Measurements from ENCODE around the gene PTHLH.

The PTHLH gene

GRCh38 chr12:27998658-27999057 lies 26.1 kb upstream of the PTHLH start:
- Histone ChIP-seq H3K9me3 (ENCODE audit: control insufficient read depth, low read length) (no peaks in the 10 kb centered on the region), H3K27ac (ENCODE audit: insufficient read depth, low read length, poor library complexity, severe bottlenecking) (no peak overlapping the region), H3K4me3 (ENCODE audit: insufficient read depth, low read depth, low read length, poor library complexity, severe bottlenecking) (no peak overlapping the region), H3K36me3 (ENCODE audit: control insufficient read depth, insufficient read depth, low read length) (no peaks in the 10 kb centered on the region), H3K4me1 (ENCODE audit: control insufficient read depth, insufficient read depth, low read length, poor library complexity, severe bottlenecking) (no peaks in the 10 kb centered on the region), H3K27me3 (replicated peaks; ENCODE audit: control insufficient read depth, insufficient read depth, low read length, poor library complexity, severe bottlenecking) (no peaks in the 10 kb centered on the region)
- DNase-seq = no peak

GRCh38 chr12:27998170-27998569 lies 25.6 kb upstream of the PTHLH start:
- H3K4me3 ChIP-seq (ENCODE audit: insufficient read depth, low read depth, low read length, poor library complexity, severe bottlenecking) = no peak overlapping the region
- no peaks in the 10 kb centered on the region for H3K36me3 ChIP-seq (ENCODE audit: control insufficient read depth, insufficient read depth, low read length)
- no peak for DNase-seq
- no peaks in the 10 kb centered on the region for H3K9me3 ChIP-seq (ENCODE audit: control insufficient read depth, low read length)
- no peaks in the 10 kb centered on the region for H3K4me1 ChIP-seq (ENCODE audit: control insufficient read depth, insufficient read depth, low read length, poor library complexity, severe bottlenecking)
- H3K27me3 ChIP-seq (replicated peaks; ENCODE audit: control insufficient read depth, insufficient read depth, low read length, poor library complexity, severe bottlenecking) = no peaks in the 10 kb centered on the region
- no peak overlapping the region for H3K27ac ChIP-seq (ENCODE audit: insufficient read depth, low read length, poor library complexity, severe bottlenecking)

DNA sequence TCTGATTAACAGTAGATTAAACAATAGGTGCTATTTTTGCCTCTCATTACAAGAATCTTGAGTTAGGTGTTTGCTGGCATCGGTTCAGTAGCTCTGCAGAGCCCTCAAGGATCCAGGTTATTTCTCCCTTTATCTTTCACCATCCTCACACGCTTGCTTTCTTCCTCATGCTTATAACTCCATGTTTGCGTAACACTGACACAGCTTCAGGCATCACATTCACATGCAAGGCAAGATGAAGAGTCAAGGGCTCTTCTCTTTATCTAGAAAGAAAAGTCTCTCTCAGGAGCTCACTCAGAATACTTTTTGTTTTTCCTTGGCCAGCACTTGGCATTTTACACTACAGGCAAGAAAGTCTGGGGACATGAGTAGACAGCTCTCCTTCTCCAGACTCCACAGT lies 24.2 kb upstream of the PTHLH start:
- H3K27me3 ChIP-seq (replicated peaks; ENCODE audit: control insufficient read depth, insufficient read depth, low read length, poor library complexity, severe bottlenecking) = no peaks in the 10 kb centered on the region
- no peaks in the 10 kb centered on the region for H3K36me3 ChIP-seq (ENCODE audit: control insufficient read depth, insufficient read depth, low read length)
- H3K27ac ChIP-seq (ENCODE audit: insufficient read depth, low read length, poor library complexity, severe bottlenecking) = no peak overlapping the region
- H3K4me1 ChIP-seq (ENCODE audit: control insufficient read depth, insufficient read depth, low read length, poor library complexity, severe bottlenecking) = no peaks in the 10 kb centered on the region
- DNase-seq = no peak
- H3K9me3 ChIP-seq (ENCODE audit: control insufficient read depth, low read length) = no peaks in the 10 kb centered on the region
- no peak overlapping the region for H3K4me3 ChIP-seq (ENCODE audit: insufficient read depth, low read depth, low read length, poor library complexity, severe bottlenecking)

DNA sequence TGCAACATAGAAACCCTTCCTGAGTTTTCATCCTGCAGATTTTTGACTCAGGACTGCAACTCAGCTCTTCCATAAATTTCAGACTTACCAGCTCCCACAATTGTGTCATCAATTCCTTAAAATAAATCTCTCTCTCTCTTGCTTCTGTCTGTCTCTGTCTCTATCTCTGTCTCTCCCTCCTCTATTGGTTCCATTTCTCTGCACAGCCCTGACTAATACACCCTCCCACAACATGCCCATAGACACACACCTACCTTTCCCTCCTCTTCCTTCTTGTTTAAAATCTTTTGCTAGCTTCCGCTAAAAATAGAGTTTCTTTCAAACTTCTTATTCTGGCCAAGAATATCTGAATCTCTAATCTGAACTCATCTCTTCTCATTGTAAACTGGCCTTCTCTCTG lies 22.9 kb upstream of the PTHLH start:
- no peak overlapping the region for H3K27ac ChIP-seq (ENCODE audit: insufficient read depth, low read length, poor library complexity, severe bottlenecking)
- H3K9me3 ChIP-seq (ENCODE audit: control insufficient read depth, low read length) = no peaks in the 10 kb centered on the region
- H3K4me3 ChIP-seq (ENCODE audit: insufficient read depth, low read depth, low read length, poor library complexity, severe bottlenecking) = no peak overlapping the region
- no peaks in the 10 kb centered on the region for H3K27me3 ChIP-seq (replicated peaks; ENCODE audit: control insufficient read depth, insufficient read depth, low read length, poor library complexity, severe bottlenecking)
- no peaks in the 10 kb centered on the region for H3K4me1 ChIP-seq (ENCODE audit: control insufficient read depth, insufficient read depth, low read length, poor library complexity, severe bottlenecking)
- no peaks in the 10 kb centered on the region for H3K36me3 ChIP-seq (ENCODE audit: control insufficient read depth, insufficient read depth, low read length)
- no peak for DNase-seq

DNA sequence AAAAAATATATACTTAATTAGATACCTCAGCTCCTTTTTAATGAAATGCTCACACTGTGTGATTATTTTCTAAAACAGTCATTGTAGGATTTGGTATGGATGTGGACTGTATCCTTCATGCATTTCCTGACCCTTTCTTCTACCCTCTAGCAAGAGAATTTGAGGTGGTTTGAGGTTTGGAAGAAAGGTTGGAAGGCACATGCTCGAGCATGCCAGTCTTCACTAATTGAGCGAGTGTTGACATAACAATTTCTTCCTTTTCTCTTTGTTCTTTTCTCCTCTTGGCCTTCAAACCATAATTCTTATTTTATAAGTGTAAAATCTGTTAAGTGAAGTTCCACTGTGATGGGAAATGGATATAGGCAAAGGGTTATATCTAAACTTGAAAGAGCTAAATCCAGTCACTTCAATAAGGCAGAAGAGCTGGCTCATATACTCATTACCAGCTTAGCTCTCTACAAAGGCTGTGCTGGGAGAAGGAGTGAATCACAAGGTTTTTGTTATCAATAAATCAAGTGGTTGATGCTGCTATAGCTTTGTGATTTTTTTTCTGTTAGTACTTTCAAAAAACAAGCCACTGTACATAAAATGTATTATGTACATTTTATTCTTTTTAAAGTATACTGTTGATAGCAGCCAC lies 16.2 kb upstream of the PTHLH start:
- Histone ChIP-seq H3K27me3 (replicated peaks; ENCODE audit: control insufficient read depth, insufficient read depth, low read length, poor library complexity, severe bottlenecking) (peaks cover 4% of the 10 kb centered on the region), H3K36me3 (ENCODE audit: control insufficient read depth, insufficient read depth, low read length) (no peaks in the 10 kb centered on the region), H3K4me3 (ENCODE audit: insufficient read depth, low read depth, low read length, poor library complexity, severe bottlenecking) (no peak overlapping the region), H3K9me3 (ENCODE audit: control insufficient read depth, low read length) (no peaks in the 10 kb centered on the region), H3K4me1 (ENCODE audit: control insufficient read depth, insufficient read depth, low read length, poor library complexity, severe bottlenecking) (no peaks in the 10 kb centered on the region), H3K27ac (ENCODE audit: insufficient read depth, low read length, poor library complexity, severe bottlenecking) (no peak overlapping the region)
- DNase-seq = no peak

- peaks cover 5% of the 10 kb centered on the region for H3K27me3 ChIP-seq (replicated peaks; ENCODE audit: control insufficient read depth, insufficient read depth, low read length, poor library complexity, severe bottlenecking)
- no peak for DNase-seq
- no peaks in the 10 kb centered on the region for H3K9me3 ChIP-seq (ENCODE audit: control insufficient read depth, low read length)
- H3K4me3 ChIP-seq (ENCODE audit: insufficient read depth, low read depth, low read length, poor library complexity, severe bottlenecking) = no peak overlapping the region
- H3K4me1 ChIP-seq (ENCODE audit: control insufficient read depth, insufficient read depth, low read length, poor library complexity, severe bottlenecking) = no peaks in the 10 kb centered on the region
- H3K36me3 ChIP-seq (ENCODE audit: control insufficient read depth, insufficient read depth, low read length) = no peaks in the 10 kb centered on the region
- no peak overlapping the region for H3K27ac ChIP-seq (ENCODE audit: insufficient read depth, low read length, poor library complexity, severe bottlenecking)
Observed at GRCh38 chr12:27987331-27987730, 14.8 kb upstream of the PTHLH start.

- no peak for DNase-seq
- peaks cover 11% of the 10 kb centered on the region for H3K27me3 ChIP-seq (replicated peaks; ENCODE audit: control insufficient read depth, insufficient read depth, low read length, poor library complexity, severe bottlenecking)
- no peaks in the 10 kb centered on the region for H3K9me3 ChIP-seq (ENCODE audit: control insufficient read depth, low read length)
- H3K36me3 ChIP-seq (ENCODE audit: control insufficient read depth, insufficient read depth, low read length) = no peaks in the 10 kb centered on the region
- no peak overlapping the region for H3K4me3 ChIP-seq (ENCODE audit: insufficient read depth, low read depth, low read length, poor library complexity, severe bottlenecking)
- H3K27ac ChIP-seq (ENCODE audit: insufficient read depth, low read length, poor library complexity, severe bottlenecking) = no peak overlapping the region
- H3K4me1 ChIP-seq (ENCODE audit: control insufficient read depth, insufficient read depth, low read length, poor library complexity, severe bottlenecking) = no peaks in the 10 kb centered on the region
Observed at GRCh38 chr12:27984275-27984674, 11.7 kb upstream of the PTHLH start.

DNA sequence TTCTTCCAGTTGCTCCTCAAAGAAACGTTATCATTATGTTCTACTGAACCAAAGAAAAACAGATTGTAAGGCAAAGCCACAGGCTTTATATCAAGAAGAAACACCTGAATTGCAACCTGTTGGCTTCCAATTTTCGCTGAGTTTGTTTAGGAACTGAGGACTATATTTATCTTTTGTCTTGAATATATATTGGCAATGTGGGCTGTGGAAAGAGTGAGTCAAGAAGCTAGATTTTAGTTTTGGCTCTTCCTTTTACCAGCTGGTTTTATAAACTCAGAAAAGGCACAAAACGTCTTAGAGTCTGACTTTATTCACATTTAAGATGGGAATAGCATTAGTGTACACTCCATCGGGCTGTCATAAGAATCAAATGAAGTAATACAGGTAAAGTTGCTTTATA lies 10.4 kb upstream of the PTHLH start:
- no peak overlapping the region for H3K27ac ChIP-seq (ENCODE audit: insufficient read depth, low read length, poor library complexity, severe bottlenecking)
- H3K9me3 ChIP-seq (ENCODE audit: control insufficient read depth, low read length) = no peaks in the 10 kb centered on the region
- H3K36me3 ChIP-seq (ENCODE audit: control insufficient read depth, insufficient read depth, low read length) = no peaks in the 10 kb centered on the region
- no peak overlapping the region for H3K4me3 ChIP-seq (ENCODE audit: insufficient read depth, low read depth, low read length, poor library complexity, severe bottlenecking)
- no peak for DNase-seq
- H3K4me1 ChIP-seq (ENCODE audit: control insufficient read depth, insufficient read depth, low read length, poor library complexity, severe bottlenecking) = no peaks in the 10 kb centered on the region
- peaks cover 15% of the 10 kb centered on the region for H3K27me3 ChIP-seq (replicated peaks; ENCODE audit: control insufficient read depth, insufficient read depth, low read length, poor library complexity, severe bottlenecking)

- no peak overlapping the region for H3K4me3 ChIP-seq (ENCODE audit: insufficient read depth, low read depth, low read length, poor library complexity, severe bottlenecking)
- no peaks in the 10 kb centered on the region for H3K9me3 ChIP-seq (ENCODE audit: control insufficient read depth, low read length)
- no peak for DNase-seq
- no peaks in the 10 kb centered on the region for H3K4me1 ChIP-seq (ENCODE audit: control insufficient read depth, insufficient read depth, low read length, poor library complexity, severe bottlenecking)
- no peaks in the 10 kb centered on the region for H3K36me3 ChIP-seq (ENCODE audit: control insufficient read depth, insufficient read depth, low read length)
- H3K27ac ChIP-seq (ENCODE audit: insufficient read depth, low read length, poor library complexity, severe bottlenecking) = no peak overlapping the region
- peaks cover 15% of the 10 kb centered on the region for H3K27me3 ChIP-seq (replicated peaks; ENCODE audit: control insufficient read depth, insufficient read depth, low read length, poor library complexity, severe bottlenecking)
Observed at GRCh38 chr12:27982385-27982784, 9.9 kb upstream of the PTHLH start.

DNA sequence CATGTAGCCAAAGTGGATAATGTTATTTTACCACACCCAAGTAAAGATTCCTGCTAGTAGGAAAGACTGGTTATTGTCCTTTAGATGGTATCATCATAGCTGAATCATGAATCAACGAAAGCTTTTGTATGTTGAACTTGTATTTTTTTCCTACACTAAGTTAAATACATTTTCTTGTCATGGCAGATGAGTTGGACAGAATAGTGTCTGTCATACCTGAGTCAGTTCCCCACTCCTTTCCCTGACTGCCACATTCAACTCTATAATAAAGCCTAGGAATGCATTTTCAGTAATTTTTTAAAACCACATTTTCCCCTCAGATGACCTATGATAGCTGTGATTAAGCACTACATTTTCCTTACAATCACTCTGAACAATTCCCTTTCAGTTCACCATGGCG lies 9.3 kb upstream of the PTHLH start:
- DNase-seq = no peak
- H3K27me3 ChIP-seq (replicated peaks; ENCODE audit: control insufficient read depth, insufficient read depth, low read length, poor library complexity, severe bottlenecking) = peaks cover 15% of the 10 kb centered on the region
- no peaks in the 10 kb centered on the region for H3K4me1 ChIP-seq (ENCODE audit: control insufficient read depth, insufficient read depth, low read length, poor library complexity, severe bottlenecking)
- H3K36me3 ChIP-seq (ENCODE audit: control insufficient read depth, insufficient read depth, low read length) = no peaks in the 10 kb centered on the region
- H3K27ac ChIP-seq (ENCODE audit: insufficient read depth, low read length, poor library complexity, severe bottlenecking) = no peak overlapping the region
- H3K9me3 ChIP-seq (ENCODE audit: control insufficient read depth, low read length) = no peaks in the 10 kb centered on the region
- H3K4me3 ChIP-seq (ENCODE audit: insufficient read depth, low read depth, low read length, poor library complexity, severe bottlenecking) = no peak overlapping the region

Measured in effector memory CD4-positive, alpha-beta T cell (primary cell).